Measurements from ENCODE around the gene NCOA7.
A peak's percentile ranks its signal among the peaks of the same experiment; 100 is the strongest.
"Not testable (repeated sequence)": the region's sequence is repeated elsewhere in the genome, so short reads cannot be mapped to it uniquely, and the experiment has no call there.

Gene NCOA7

DNA sequence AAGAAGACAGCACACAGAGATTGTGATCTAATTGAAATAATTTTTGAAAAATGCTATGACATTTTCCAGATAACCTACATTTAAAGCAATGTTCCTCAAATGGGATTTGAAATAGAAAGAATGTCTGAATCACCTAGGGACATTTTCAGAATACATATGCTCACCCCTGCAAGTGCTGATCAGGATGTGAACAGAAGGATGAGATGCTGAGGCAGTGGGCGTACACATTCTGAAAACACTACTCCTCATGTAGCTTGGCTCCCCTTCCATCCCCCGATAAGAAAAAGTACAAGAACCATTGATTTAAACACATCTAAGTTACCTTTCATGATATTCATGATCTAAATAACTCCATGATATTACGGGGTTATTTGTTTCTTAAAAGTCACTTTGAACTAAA lies 136.0 kb downstream of the NCOA7 start:
- POLR2A ChIA-PET = no interaction called here

DNA sequence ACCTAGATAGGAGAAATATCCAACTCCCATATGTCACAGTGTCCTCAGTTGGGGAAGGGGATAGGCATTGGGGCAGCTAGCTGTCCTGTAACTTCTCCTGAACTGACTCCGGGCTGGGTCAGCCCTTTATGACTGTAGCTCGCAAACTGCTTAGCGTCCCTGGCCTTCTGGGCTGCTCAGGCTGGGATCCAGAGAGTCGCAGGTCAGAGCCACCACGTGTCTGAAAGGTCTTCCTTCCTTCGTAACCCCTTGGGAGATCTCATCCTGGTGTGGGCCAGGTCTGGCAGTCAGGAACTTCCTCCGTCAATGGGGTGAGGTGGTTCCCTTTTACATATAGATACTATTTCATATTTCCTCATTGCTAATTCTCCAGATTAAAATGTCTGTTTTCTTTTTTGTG lies 137.0 kb downstream of the NCOA7 start:
- TF ChIP-seq, protein P1, sequence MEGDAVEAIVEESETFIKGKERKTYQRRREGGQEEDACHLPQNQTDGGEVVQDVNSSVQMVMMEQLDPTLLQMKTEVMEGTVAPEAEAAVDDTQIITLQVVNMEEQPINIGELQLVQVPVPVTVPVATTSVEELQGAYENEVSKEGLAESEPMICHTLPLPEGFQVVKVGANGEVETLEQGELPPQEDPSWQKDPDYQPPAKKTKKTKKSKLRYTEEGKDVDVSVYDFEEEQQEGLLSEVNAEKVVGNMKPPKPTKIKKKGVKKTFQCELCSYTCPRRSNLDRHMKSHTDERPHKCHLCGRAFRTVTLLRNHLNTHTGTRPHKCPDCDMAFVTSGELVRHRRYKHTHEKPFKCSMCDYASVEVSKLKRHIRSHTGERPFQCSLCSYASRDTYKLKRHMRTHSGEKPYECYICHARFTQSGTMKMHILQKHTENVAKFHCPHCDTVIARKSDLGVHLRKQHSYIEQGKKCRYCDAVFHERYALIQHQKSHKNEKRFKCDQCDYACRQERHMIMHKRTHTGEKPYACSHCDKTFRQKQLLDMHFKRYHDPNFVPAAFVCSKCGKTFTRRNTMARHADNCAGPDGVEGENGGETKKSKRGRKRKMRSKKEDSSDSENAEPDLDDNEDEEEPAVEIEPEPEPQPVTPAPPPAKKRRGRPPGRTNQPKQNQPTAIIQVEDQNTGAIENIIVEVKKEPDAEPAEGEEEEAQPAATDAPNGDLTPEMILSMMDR (IDR thresholded peaks at IDR 0.05; ENCODE audit: control extremely low read depth, extremely low read depth, low read depth, missing control alignments) = no peak
- DNase-seq (ENCODE audit: extremely low spot score) = no peak
- ChIA-PET POLR2A (no interaction called here), CTCF (interaction anchor here (1.1 to 1.5 kb wide), 3 partner anchors 22 to 47 kb away, joined by 3 to 5 read pairs (median 3); no protein-coding TSS in a partner anchor)

More for the DNA sequence above, 136.0 kb downstream of the NCOA7 start:
- no peak for DNase-seq (ENCODE audit: extremely low spot score)
- TF ChIP-seq, protein P1 (IDR thresholded peaks at IDR 0.05; ENCODE audit: control extremely low read depth, extremely low read depth, low read depth, missing control alignments) = no peak
- CTCF ChIA-PET = interaction anchor here (1.2 to 1.5 kb wide), 2 partner anchors 21 to 48 kb away, joined by 3 to 5 read pairs; no protein-coding TSS in a partner anchor

DNA sequence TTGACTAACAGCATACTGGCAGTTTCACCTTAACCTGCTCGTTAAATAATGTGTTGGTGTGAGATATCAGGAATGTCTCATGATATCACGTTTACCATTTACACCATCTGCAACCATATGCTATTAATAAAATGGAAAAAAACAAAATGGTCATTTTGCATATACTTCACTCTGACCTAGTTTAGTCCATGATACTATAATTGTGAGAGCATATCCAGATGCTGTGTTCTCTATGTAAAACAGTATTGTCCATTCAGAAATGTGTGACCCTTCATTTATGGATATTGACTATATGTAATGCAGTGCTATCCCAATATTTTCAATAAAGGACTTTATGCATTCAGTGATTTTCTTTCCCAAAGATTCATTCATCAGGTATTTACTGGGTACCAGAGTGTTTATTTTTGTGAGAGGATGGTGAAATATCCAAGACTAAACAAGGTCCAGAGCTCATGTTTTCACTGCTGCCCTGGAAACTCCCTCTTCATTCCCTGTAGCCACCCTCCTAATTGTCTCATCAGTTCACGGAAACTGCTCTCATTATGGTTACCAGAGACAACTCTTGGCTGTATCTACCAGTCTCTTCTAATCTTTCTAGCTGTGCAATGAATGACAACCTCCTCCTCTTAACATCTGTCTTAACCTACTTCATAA lies 140.1 kb downstream of the NCOA7 start:
- POLR2A ChIA-PET = no interaction called here

DNA sequence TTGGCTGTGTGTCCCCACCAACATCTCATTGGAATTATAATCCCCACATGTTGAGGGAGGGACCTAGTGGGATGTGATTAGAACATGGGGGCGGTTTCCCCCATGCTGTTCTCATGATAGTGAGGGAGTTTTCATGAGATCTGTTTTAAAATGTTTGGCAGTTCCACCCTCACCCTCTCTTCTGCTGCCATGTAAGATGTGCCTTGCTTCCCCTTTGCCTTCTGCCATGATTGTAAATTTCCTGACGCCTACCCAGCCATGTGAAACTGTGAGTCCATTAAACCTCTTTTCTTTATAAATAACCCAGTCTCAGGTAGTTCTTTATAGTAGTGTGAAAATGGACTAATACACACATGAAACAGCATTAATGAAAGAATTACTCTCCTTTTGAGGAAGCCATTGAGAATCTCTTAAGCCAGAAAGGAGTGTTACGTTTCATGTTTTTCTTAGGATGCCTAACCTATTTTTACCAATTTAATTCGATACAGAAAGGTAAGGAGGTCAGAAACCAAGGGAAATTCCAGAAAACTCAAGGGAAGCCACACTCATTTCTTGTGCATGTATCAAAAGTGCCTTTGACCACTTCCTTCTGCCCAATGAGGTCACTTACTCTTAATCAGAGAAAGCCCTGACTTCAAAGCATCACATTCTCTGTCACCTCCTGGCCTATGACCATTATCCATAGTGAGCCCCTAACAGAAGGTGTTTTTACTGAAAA lies 141.1 kb downstream of the NCOA7 start:
- TF ChIP-seq, protein P1 (IDR thresholded peaks at IDR 0.05; ENCODE audit: control extremely low read depth, extremely low read depth, low read depth, missing control alignments) = no peak
- peak; percentile 19 for DNase-seq (ENCODE audit: extremely low spot score)
- ChIA-PET CTCF (interaction anchor here (0.8 to 1.5 kb wide), 4 partner anchors 12 to 32 kb away, joined by 3 to 11 read pairs (median 4); partner anchors contain the start of gene HINT3), POLR2A (no interaction called here)

More for the DNA sequence above, 140.1 kb downstream of the NCOA7 start:
- TF ChIP-seq, protein P1 (IDR thresholded peaks at IDR 0.05; ENCODE audit: control extremely low read depth, extremely low read depth, low read depth, missing control alignments) = no peak
- DNase-seq (ENCODE audit: extremely low spot score) = no peak
- CTCF ChIA-PET = interaction anchor here (1.0 kb wide), 1 partner anchor 25 kb away, joined by 3 read pairs; the partner anchor contains the start of gene HINT3

DNA sequence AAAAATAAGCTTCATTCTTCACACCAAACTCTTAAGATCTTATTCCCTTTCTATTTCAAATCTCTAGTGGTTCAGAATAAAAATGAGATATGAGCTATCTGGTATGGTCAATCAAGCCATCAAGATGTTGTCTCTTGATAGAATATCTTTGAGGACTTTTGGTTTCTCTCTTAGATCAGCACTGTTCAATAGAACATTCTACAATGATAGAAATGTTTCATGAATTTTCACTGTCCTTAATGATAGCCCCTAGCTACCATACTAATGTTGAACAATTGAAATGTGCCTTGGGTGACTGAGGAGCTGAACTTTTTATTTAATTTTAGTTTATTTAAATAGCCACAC lies 141.7 kb downstream of the NCOA7 start:
- TF ChIP-seq, protein P1 (IDR thresholded peaks at IDR 0.05; ENCODE audit: control extremely low read depth, extremely low read depth, low read depth, missing control alignments) = no peak
- POLR2A ChIA-PET = interaction anchor here (0.6 kb wide), 1 partner anchor 14 kb away, joined by 7 read pairs; no protein-coding TSS in a partner anchor
- no peak for DNase-seq (ENCODE audit: extremely low spot score)
- CTCF ChIA-PET = interaction anchor here (0.8 to 1.5 kb wide), 5 partner anchors 11 to 32 kb away, joined by 3 to 11 read pairs (median 4); partner anchors contain the start of gene HINT3

DNA sequence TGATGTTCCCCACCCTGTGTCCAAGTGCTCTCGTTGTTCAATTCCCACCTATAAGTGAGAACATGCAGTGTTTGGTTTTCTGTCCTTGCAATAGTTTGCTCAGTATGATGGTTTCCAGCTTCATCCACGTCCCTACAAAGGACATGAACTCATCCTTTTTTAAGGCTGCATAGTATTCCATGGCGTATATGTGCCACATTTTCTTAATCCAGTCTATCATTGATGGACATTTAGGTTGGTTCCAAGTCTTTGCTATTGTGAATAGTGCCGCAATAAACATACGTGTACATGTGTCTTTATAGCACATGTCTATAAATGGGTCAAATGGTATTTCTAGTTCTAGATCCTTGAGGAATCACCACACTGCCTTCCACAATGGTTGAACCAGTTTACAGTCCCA lies 144.8 kb downstream of the NCOA7 start:
- POLR2A ChIA-PET; DNase-seq (ENCODE audit: extremely low spot score): not testable (repeated sequence)
- CTCF ChIA-PET = interaction anchor here (1.5 kb wide), 1 partner anchor 144 kb away, joined by 3 read pairs; no protein-coding TSS in a partner anchor

DNA sequence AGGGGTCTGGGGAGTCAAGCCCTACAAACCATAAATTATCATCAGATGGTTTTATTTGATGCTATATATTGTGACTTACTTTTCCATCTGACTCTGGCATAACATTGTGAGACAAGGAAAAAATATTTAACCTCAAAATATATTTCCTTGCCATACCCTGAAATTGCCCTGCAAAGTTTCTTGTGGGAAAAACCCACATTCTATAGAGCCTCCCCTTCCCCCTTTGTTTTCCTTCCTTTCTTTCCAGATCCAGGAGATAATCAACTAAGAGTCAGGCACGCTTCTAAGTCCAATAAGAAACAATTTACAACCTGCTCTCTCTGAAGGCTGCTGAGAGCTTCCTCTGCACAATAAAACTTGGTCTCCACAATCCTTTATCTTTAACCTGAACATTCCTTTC lies 148.3 kb downstream of the NCOA7 start:
- CTCF ChIA-PET = interaction anchor here (0.9 to 2.7 kb wide), 5 partner anchors 14 to 33 kb away, joined by 3 to 16 read pairs (median 4); partner anchors contain the start of gene HINT3
- no peak for DNase-seq (ENCODE audit: extremely low spot score)
- POLR2A ChIA-PET = no interaction called here

More for the DNA sequence above, 148.3 kb downstream of the NCOA7 start:
- TF ChIP-seq, protein P1 (IDR thresholded peaks at IDR 0.05; ENCODE audit: control extremely low read depth, extremely low read depth, low read depth, missing control alignments) = no peak
